Stimulated activated CD4-positive, alpha-beta T cell treated with anti-CD3 and anti-CD28 coated beads, Interleukin-12 subunit alpha, Interleukin-12 subunit beta, amount 100 ng/mL, for 48 hours (primary cell): ENCODE data around the gene MAGEA12.
"Not testable (repeated sequence)": the region's sequence is repeated elsewhere in the genome, so short reads cannot be mapped to it uniquely, and the experiment has no call there.

Experiments used
- DNase-seq, 3 donors: peaks; one replicate each; pipeline ENCODE4 v3.0.0-alpha.2; 2020; ENCODE audit warnings: low read depth in 2 of 3, low spot score in 1 of 3

MAGEA12 gene

DNA sequence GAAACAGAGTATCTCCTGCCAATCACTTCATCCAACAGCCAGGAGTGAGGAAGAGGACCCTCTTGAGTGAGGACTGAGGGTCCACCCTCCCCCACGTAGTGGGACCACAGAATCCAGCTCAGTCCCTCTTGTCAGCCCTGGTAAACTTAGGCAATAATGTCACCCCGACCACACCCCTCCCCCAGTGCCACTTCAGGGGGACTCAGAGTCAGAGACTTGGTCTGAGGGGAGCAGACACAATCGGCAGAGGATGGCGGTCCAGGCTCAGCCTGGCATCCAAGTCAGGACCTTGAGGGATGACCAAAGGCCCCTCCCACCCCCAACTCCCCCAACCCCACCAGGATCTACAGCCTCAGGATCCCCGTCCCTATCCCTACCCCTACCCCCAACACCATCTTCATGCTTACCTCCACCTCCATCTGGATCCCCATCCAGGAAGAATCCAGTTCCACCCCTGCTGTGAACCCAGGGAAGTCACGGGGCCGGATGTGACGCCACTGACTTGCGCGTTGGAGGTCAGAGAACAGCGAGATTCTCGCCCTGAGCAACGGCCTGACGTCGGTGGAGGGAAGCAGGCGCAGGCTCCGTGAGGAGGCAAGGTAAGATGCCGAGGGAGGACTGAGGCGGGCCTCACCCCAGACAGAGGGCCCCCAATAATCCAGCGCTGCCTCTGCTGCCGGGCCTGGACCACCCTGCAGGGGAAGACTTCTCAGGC, at the start of gene MAGEA12, which contains the start of gene CSAG1:
Gene MAGEA12 (plus strand): TSS at position 497 of the 715 bp plus-strand sequence. CDS start 2,405 bp downstream, outside the sequence.
Gene CSAG1 (minus strand): TSS at position 461 of the 715 bp plus-strand sequence. CDS start 1,261 bp downstream, outside the sequence.
- no peak for DNase-seq

DNA sequence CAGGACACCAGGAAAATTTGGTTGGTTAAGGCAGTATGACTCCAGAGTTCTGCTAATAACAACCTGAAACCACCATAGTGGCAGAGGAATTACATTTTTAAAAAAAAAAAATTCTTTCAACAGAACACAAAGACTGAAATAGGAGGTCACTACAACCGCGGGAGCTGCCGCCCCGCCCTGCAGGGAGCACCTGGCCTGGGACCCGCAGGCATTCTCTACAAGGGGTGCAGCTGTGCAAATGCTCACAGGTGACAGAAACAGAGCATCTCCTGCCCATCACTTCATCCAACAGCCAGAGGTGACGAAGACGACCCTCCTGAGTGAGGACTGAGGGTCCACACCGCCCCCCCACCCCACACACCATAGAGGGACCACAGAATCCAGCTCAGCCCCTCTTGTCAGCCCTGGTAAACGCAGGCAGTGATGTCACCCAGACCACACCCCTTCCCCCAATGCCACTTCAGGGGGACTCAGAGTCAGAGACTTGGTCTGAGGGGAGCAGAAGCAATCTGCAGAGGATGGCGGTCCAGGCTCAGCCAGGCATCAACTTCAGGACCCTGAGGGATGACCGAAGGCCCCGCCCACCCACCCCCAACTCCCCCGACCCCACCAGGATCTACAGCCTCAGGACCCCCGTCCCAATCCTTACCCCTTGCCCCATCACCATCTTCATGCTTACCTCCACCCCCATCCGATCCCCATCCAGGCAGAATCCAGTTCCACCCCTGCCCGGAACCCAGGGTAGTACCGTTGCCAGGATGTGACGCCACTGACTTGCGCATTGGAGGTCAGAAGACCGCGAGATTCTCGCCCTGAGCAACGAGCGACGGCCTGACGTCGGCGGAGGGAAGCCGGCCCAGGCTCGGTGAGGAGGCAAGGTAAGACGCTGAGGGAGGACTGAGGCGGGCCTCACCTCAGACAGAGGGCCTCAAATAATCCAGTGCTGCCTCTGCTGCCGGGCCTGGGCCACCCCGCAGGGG, 35.3 kb upstream of the MAGEA12 start, which contains the start of gene MAGEA3:
Gene MAGEA3 (plus strand): TSS at position 843 of the 980 bp plus-strand sequence. CDS start 2,039 bp downstream, outside the sequence.
- not testable (repeated sequence) for DNase-seq

- not testable (repeated sequence) for DNase-seq
Measured at GRCh38 chrX:152700390-152700789, 33.2 kb upstream of the MAGEA12 start.

DNA sequence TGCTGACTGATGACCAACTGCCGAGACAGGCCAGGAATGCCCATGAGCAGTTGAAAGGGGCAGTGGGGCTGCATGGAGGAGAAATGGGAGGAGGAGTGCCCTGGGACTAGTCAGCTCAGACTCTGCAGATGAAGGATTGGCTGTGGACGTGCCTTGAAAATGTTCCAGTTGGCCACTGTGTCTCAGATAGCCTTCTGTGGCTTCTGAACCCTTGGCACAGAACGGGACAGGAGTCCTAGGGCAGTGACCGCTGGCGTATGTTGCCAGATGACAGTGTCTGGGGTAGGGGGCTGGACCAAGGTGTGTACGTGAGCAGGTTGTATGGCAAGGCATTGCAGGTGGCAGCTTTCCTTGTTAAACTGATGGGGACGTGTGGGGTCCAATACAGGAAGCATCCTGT, 27.1 kb upstream of the MAGEA12 start:
- not testable (repeated sequence) for DNase-seq

DNA sequence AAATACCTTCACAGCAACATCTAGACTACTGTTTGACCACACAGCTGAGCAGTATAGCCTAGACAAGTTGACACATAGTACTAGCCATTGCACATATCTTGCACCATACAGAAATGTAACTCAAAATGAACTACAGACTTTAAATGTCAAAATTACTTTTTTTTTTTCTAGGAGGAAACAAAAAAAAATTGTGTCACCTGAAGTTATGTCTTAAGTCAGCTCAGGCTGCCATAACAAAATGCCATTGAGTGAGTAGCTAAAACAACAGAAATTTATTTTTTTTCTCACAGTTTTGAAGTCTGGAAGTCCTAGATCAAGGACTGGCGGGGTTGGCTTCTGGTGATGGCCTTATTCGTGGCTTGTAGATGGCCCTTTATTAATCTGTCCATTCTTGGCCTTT, 24.4 kb upstream of the MAGEA12 start, which contains the start of gene CSAG2:
Gene CSAG2 (minus strand): TSS at position 101 of the 400 bp plus-strand sequence. CDS start 161 bp downstream, outside the sequence.
- not testable (repeated sequence) for DNase-seq

DNA sequence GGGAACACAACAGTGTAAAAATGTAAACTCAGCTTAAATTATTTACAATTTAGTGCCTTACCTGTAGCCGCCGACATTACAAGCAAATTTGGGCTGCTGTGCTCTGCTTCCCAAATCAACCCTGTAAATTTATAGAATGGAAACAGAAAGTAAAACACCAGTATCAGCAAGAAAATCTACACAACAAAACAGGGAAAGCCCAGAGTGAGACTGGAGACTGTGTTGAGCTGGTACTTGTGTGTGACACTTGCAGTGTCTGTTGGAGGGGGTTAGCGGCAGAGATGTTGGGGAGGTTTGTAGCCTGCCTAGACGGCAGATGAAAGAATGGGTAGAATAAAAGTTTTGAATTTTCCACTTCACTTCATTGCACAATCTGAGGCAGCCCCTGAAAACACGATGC, 20.4 kb upstream of the MAGEA12 start:
- DNase-seq: not testable (repeated sequence)

- DNase-seq: not testable (repeated sequence)
Measured at GRCh38 chrX:152713815-152714787, 19.5 kb upstream of the MAGEA12 start, which contains the start of gene MAGEA2B. Gene MAGEA2B (plus strand): TSS chrX:152714628. CDS start chrX:152717107, 2,479 bp downstream.

GRCh38 chrX:152725409-152725808, 8.1 kb upstream of the MAGEA12 start:
- DNase-seq: no peak

GRCh38 chrX:152734143-152734858, 744 bp downstream of the MAGEA12 start:
- not testable (repeated sequence) for DNase-seq

DNA sequence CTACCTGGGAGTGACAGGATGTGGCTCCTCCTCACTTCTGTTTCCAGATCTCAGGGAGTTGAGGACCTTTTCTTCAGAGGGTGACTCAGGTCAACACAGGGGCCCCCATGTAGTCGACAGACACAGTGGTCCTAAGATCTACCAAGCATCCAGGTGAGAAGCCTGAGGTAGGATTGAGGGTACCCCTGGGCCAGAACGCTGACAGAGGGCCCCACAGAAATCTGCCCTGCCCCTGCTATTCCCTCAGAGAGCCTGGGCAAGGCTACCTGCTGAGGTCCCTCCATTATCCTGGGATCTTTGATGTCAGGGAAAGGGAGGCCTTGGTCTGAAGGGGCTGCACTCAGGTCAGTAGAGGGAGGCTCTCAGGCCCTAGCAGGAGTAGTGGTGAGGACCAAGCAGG, 1.5 kb downstream of the MAGEA12 start:
- no peak for DNase-seq

- DNase-seq: no peak
Measured at GRCh38 chrX:152735860-152736511, 2.4 kb downstream of the MAGEA12 start.

DNA sequence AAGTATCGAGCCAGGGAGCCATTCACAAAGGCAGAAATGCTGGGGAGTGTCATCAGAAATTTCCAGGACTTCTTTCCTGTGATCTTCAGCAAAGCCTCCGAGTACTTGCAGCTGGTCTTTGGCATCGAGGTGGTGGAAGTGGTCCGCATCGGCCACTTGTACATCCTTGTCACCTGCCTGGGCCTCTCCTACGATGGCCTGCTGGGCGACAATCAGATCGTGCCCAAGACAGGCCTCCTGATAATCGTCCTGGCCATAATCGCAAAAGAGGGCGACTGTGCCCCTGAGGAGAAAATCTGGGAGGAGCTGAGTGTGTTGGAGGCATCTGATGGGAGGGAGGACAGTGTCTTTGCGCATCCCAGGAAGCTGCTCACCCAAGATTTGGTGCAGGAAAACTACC, 3.0 kb downstream of the MAGEA12 start:
- not testable (repeated sequence) for DNase-seq

GRCh38 chrX:152738560-152738959, 5.0 kb downstream of the MAGEA12 start:
- no peak for DNase-seq

GRCh38 chrX:152753686-152754650, 20.4 kb downstream of the MAGEA12 start, which contains the start of gene MAGEA2:
Gene MAGEA2 (minus strand): TSS chrX:152753842. CDS start chrX:152751363, 2,479 bp downstream.
- not testable (repeated sequence) for DNase-seq

DNA sequence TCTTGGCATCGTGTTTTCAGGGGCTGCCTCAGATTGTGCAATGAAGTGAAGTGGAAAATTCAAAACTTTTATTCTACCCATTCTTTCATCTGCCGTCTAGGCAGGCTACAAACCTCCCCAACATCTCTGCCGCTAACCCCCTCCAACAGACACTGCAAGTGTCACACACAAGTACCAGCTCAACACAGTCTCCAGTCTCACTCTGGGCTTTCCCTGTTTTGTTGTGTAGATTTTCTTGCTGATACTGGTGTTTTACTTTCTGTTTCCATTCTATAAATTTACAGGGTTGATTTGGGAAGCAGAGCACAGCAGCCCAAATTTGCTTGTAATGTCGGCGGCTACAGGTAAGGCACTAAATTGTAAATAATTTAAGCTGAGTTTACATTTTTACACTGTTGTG, 21.3 kb downstream of the MAGEA12 start:
- not testable (repeated sequence) for DNase-seq

- not testable (repeated sequence) for DNase-seq
Measured at GRCh38 chrX:152758918-152759317, 25.4 kb downstream of the MAGEA12 start, which contains the start of gene CSAG3. Gene CSAG3 (plus strand): TSS chrX:152759218.

GRCh38 chrX:152759544-152759943, 26.0 kb downstream of the MAGEA12 start:
- DNase-seq: not testable (repeated sequence)
